Uterus (tissue), 4 donors: Measurements from ENCODE around the gene ATF6. TPM values are rescaled to one million over a fixed set of nuclear protein-coding genes. Genes with fewer than 3 reads are reported as not detected.

Source experiments
- DNase-seq, 2 donors: peaks; one replicate each; pipeline ENCODE4 v3.0.0-alpha.2; 2019 to 2020
- H3K27ac ChIP-seq, 2 donors: fragments of 200-600 bp; sonication (generic); 1 replicate in 1 of 2; 2 replicates in 1 of 2; pipeline ENCODE4 v1.5.1; 2016 to 2018
- H3K27me3 ChIP-seq, 2 donors: fragments of 200-600 bp; sonication (generic); one replicate each; pipeline ENCODE4 v1.5.1; 2018 to 2019; ENCODE audit warnings: control low read depth in 1 of 2
- H3K36me3 ChIP-seq, 2 donors: fragments of 200-600 bp; sonication (generic); one replicate each; pipeline ENCODE4 v1.5.1; 2019; ENCODE audit warnings: control low read depth in 1 of 2
- H3K4me1 ChIP-seq, 2 donors: fragments of 200-600 bp; sonication (generic); one replicate each; pipeline ENCODE4 v1.5.1; 2018 to 2019; ENCODE audit warnings: control low read depth in 1 of 2
- H3K4me3 ChIP-seq, 2 donors: fragments of 200-600 bp; sonication (generic); 1 replicate in 1 of 2; 2 replicates in 1 of 2; pipeline ENCODE4 v1.5.1; 2018 to 2019; ENCODE audit warnings: mild to moderate bottlenecking in 1 of 2
- H3K9me3 ChIP-seq, 2 donors: fragments of 200-600 bp; sonication (generic); one replicate each; pipeline ENCODE4 v1.5.1; 2019; ENCODE audit warnings: control low read depth in 1 of 2
- CTCF ChIP-seq, 4 experiments: fragments of 200-600 bp in 2 of 4; fragments of 450-650 bp in 2 of 4; sonication (generic) in 2 of 4; IDR thresholded peaks; one replicate each; pipeline ENCODE4 v1.5.1; 2016 to 2019; ENCODE audit warnings: antibody characterized with exemption in 4 of 4, mild to moderate bottlenecking in 2 of 4, moderate library complexity in 1 of 4
- POLR2A ChIP-seq, 2 donors: fragments of 450-650 bp; IDR thresholded peaks; one replicate each; pipeline ENCODE4 v1.6.1; 2016; ENCODE audit warnings: antibody characterized with exemption in 2 of 2, mild to moderate bottlenecking in 1 of 2, moderate library complexity in 1 of 2
- intact Hi-C: fragments of 100-400 bp; cut with DNase I; formaldehyde crosslinking; loops from one replicate; pipeline ENCODE4 v1.15.1; 2023; ENCODE audit warnings: low total_unique reads
- total RNA-seq, 4 donors: library from RNA; depleted of rRNA in 3 of 4; stranded (reverse); fragments of >200 nt in 3 of 4; gene quantifications; one replicate each; pipeline versions ENCODE4 v1.1.0 to v1.2.4, GENCODE V29; 2014 to 2023
- donor health status: DM: yes; HTN: yes; CAD: no.

The ATF6 gene
- total RNA-seq, 4 donors from 2014 or later, result 16.2 to 37.7 (median 30.0) TPM

- Histone ChIP-seq H3K4me1 (no peaks in the 10 kb centered on the region), H3K27me3 (no peaks in the 10 kb centered on the region), H3K4me3 (no peak overlapping the region), H3K36me3 (no peaks in the 10 kb centered on the region), H3K9me3 (no peaks in the 10 kb centered on the region), H3K27ac (no peak overlapping the region)
- DNase-seq, result no peak
- intact Hi-C loops, result no loop called here
- TF ChIP-seq CTCF (IDR thresholded peaks at IDR 0.05), result no peak
- TF ChIP-seq POLR2A (IDR thresholded peaks at IDR 0.05), result no peak
Measured at GRCh38 chr1:161868832-161869231, 102.7 kb downstream of the ATF6 start.

- TF ChIP-seq POLR2A (IDR thresholded peaks at IDR 0.05), result no peak
- TF ChIP-seq CTCF (IDR thresholded peaks at IDR 0.05), result no peak
- Histone ChIP-seq H3K9me3 (no peaks in the 10 kb centered on the region), H3K4me3 (no peak overlapping the region), H3K36me3 (no peaks in the 10 kb centered on the region), H3K4me1 (no peaks in the 10 kb centered on the region), H3K27ac (no peak overlapping the region), H3K27me3 (no peaks in the 10 kb centered on the region)
- intact Hi-C loops, result no loop called here
- no peak for DNase-seq
Measured at GRCh38 chr1:161869291-161869690, 103.2 kb downstream of the ATF6 start.

GRCh38 chr1:161872506-161872905, 106.4 kb downstream of the ATF6 start:
- Histone ChIP-seq H3K27ac (no peak overlapping the region), H3K27me3 (no peaks in the 10 kb centered on the region), H3K9me3 (no peaks in the 10 kb centered on the region), H3K4me1 (no peaks in the 10 kb centered on the region), H3K36me3 (no peaks in the 10 kb centered on the region), H3K4me3 (no peak overlapping the region)
- TF ChIP-seq CTCF (IDR thresholded peaks at IDR 0.05) (no peak), POLR2A (IDR thresholded peaks at IDR 0.05) (no peak)
- no peak for DNase-seq
- intact Hi-C loops, result no loop called here

- no peaks in the 10 kb centered on the region for H3K9me3 ChIP-seq
- H3K4me1 ChIP-seq, result no peaks in the 10 kb centered on the region
- TF ChIP-seq CTCF (IDR thresholded peaks at IDR 0.05) (no peak), POLR2A (IDR thresholded peaks at IDR 0.05) (no peak)
- H3K27ac ChIP-seq, result no peak overlapping the region
- no peaks in the 10 kb centered on the region for H3K27me3 ChIP-seq
- H3K36me3 ChIP-seq, result no peaks in the 10 kb centered on the region
- H3K4me3 ChIP-seq, result no peak overlapping the region
- intact Hi-C loops, result no loop called here
- DNase-seq, result no peak
Measured at GRCh38 chr1:161879261-161879660, 113.1 kb downstream of the ATF6 start.

- Histone ChIP-seq H3K27me3 (no peaks in the 10 kb centered on the region), H3K4me3 (no peak overlapping the region), H3K36me3 (no peaks in the 10 kb centered on the region), H3K4me1 (no peaks in the 10 kb centered on the region), H3K27ac (peak overlapping the region; percentile 4 to 49), H3K9me3 (no peaks in the 10 kb centered on the region)
- intact Hi-C loops, result no loop called here
- no peak for TF ChIP-seq CTCF (IDR thresholded peaks at IDR 0.05)
- no peak for TF ChIP-seq POLR2A (IDR thresholded peaks at IDR 0.05)
- no peak for DNase-seq
Measured at GRCh38 chr1:161884475-161884874, 118.4 kb downstream of the ATF6 start.
